ENCODE data around the gene CATSPER4. TPM values are rescaled to one million over a fixed set of nuclear protein-coding genes. Genes with fewer than 3 reads are reported as not detected.
A peak's percentile ranks its signal among the peaks of the same experiment; 100 is the strongest.

Gene CATSPER4
- total RNA-seq (0.42 TPM in 1 of 2 replicates, not detected in the other), polyA plus RNA-seq (0.50 TPM in 1 of 2 replicates, not detected in the other)

- Histone ChIP-seq H3K4me3 (no peak within 1 kb of the TSS), H3K27ac (no peak within 1 kb of the TSS), H3K4me1 (ENCODE audit: low read depth) (peaks cover 4% of the 10 kb centered on the region), H3K27me3 (no peaks in the 10 kb centered on the region), H3K9me3 (ENCODE audit: low read depth) (no peaks in the 10 kb centered on the region), H3K36me3 (no peaks in the 10 kb centered on the region)
- TF ChIP-seq CTCF (IDR thresholded peaks at IDR 0.05; ENCODE audit: low read depth, low read length) = no peak
- peak; percentile 47 to 74 for DNase-seq (ENCODE audit: low read depth in 1 of 2, low spot score in 1 of 2)
Measured at GRCh38 chr1:26190373-26190987, at the start of gene CATSPER4. Gene CATSPER4, plus strand, starts transcription at chr1:26190602. Its CDS starts 26 bp downstream, at chr1:26190628.

DNA sequence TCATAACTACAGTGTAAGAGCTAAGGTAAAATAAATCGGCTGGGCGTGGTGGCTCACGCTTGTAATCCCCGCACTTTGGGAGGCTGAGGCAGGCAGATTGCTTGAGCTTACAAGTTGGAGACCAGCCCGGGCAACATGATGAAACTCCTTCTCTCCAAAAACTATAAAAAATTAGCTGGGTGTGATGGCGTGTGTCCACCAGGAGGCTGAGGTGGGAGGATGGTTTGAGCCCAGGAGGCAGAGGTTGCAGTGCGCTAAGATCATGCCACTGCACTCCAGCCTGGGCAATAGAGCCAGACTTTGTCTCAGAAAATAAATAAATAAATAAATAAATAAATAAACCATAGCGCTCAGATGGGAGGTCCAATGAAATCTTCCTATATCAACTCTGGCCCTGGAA lies 48.2 kb upstream of the CATSPER4 start:
- Histone ChIP-seq H3K4me1 (ENCODE audit: low read depth) (no peaks in the 10 kb centered on the region), H3K27me3 (no peaks in the 10 kb centered on the region), H3K36me3 (no peaks in the 10 kb centered on the region), H3K27ac (no peak overlapping the region), H3K9me3 (ENCODE audit: low read depth) (no peaks in the 10 kb centered on the region), H3K4me3 (no peak overlapping the region)
- no peak for TF ChIP-seq CTCF (IDR thresholded peaks at IDR 0.05; ENCODE audit: low read depth, low read length)
- no peak for DNase-seq (ENCODE audit: low read depth in 1 of 2, low spot score in 1 of 2)

DNA sequence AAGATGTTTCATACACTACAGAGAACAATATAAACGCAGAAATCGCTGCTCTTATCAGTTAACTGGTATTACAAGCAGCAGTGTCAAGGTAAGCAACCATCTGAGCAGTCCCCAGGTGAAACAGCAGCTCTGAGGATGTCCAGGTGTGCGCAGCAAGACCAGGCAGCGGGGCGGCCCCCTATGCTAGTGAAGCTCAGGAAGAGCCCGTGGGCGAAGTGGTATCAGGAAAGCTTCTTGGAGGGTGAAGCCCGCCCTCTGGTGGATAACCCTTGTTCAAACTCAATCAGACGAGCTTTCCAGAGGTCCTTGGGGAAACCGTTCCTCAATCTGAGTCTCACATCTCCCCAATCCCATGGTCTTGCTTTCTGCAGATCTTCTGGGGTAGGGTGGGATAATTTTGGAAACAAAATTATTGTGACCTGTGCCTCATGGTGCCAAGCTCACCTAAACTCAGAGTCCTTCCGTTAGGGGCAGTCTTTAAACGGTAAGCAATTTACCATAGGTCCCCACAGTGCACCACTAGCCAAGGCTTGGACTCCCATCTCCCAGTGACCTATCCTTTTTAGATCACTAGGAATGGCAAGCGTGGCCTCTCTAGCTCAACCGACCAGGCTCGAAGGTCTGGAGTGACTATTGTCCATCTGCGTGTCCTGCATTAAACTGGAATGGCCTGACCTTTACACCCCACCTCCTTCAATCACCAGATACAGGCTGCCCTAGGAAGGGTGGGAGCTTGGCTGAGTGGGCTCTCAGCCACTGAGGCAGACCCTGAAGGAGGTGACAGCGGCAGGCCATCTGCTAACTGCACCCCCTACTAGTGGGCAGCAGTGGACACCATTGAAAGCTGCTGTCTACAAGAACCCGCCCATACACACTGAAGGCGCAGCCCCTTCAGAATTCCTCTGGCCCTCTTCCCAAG lies 45.1 kb upstream of the CATSPER4 start:
- peak; percentile 87 to 93 for DNase-seq (ENCODE audit: low read depth in 1 of 2, low spot score in 1 of 2)
- no peaks in the 10 kb centered on the region for H3K9me3 ChIP-seq (ENCODE audit: low read depth)
- H3K4me3 ChIP-seq = no peak overlapping the region
- no peaks in the 10 kb centered on the region for H3K4me1 ChIP-seq (ENCODE audit: low read depth)
- H3K27me3 ChIP-seq = no peaks in the 10 kb centered on the region
- peak; percentile 72 for TF ChIP-seq CTCF (IDR thresholded peaks at IDR 0.05; ENCODE audit: low read depth, low read length)
- H3K36me3 ChIP-seq = no peaks in the 10 kb centered on the region
- H3K27ac ChIP-seq = no peak overlapping the region

DNA sequence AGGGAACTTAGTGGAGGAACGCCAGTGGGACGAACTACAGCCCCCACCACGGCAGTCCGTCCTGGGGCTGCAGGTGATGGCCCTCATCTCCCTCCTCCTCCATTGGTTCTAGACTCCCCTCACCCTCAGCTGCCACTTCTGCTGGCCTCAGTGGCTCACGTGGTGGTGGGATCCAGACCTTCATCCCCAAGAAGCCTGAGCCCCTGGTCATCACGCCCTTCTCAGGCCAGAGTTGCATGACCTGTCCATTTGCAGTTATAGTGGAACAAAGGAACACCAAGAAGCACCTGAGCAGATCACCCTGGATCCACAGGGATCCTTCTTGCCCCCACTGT lies 44.5 kb upstream of the CATSPER4 start:
- Histone ChIP-seq H3K27me3 (no peaks in the 10 kb centered on the region), H3K27ac (no peak overlapping the region), H3K9me3 (ENCODE audit: low read depth) (no peaks in the 10 kb centered on the region), H3K4me3 (no peak overlapping the region), H3K36me3 (no peaks in the 10 kb centered on the region), H3K4me1 (ENCODE audit: low read depth) (no peaks in the 10 kb centered on the region)
- DNase-seq (ENCODE audit: low read depth in 1 of 2, low spot score in 1 of 2) = no peak
- no peak for TF ChIP-seq CTCF (IDR thresholded peaks at IDR 0.05; ENCODE audit: low read depth, low read length)

- no peak for DNase-seq (ENCODE audit: low read depth in 1 of 2, low spot score in 1 of 2)
- no peaks in the 10 kb centered on the region for H3K4me1 ChIP-seq (ENCODE audit: low read depth)
- no peak overlapping the region for H3K27ac ChIP-seq
- no peaks in the 10 kb centered on the region for H3K9me3 ChIP-seq (ENCODE audit: low read depth)
- no peaks in the 10 kb centered on the region for H3K27me3 ChIP-seq
- H3K36me3 ChIP-seq = no peaks in the 10 kb centered on the region
- TF ChIP-seq CTCF (IDR thresholded peaks at IDR 0.05; ENCODE audit: low read depth, low read length) = no peak
- no peak overlapping the region for H3K4me3 ChIP-seq
Measured at GRCh38 chr1:26148887-26149286, 41.5 kb upstream of the CATSPER4 start.
